Loucy (cell line): ENCODE results near the gene GOLGA8S.
"Not testable (repeated sequence)": the region's sequence is repeated elsewhere in the genome, so short reads cannot be mapped to it uniquely, and the experiment has no call there.

ENCODE experiments used
- H2AFZ ChIP-seq: fragments of 200-600 bp; sonication (generic); 2 replicates; pipeline ENCODE4 v1.6.0; 2016; ENCODE audit warnings: antibody characterized with exemption, mild to moderate bottlenecking, low read length, moderate library complexity
- H3F3A ChIP-seq: fragments of 200-600 bp; 2 replicates; pipeline ENCODE4 v1.6.0; 2016; ENCODE audit warnings: antibody characterized with exemption, low read depth, mild to moderate bottlenecking
- H3K27me3 ChIP-seq: fragments of 200-600 bp; sonication (generic); 2 replicates; pipeline ENCODE4 v1.6.1; 2014; ENCODE audit warnings: low read length, mild to moderate bottlenecking; ENCODE audit not compliant: insufficient read depth, poor library complexity, severe bottlenecking
- H3K36me3 ChIP-seq: fragments of 200-600 bp; sonication (generic); 2 replicates; pipeline ENCODE4 v1.6.1; 2016; ENCODE audit warnings: low read length; ENCODE audit not compliant: insufficient read depth
- H3K4me1 ChIP-seq: fragments of 200-600 bp; sonication (generic); 2 replicates; pipeline ENCODE4 v1.5.1; 2014; ENCODE audit warnings: low read length, mild to moderate bottlenecking; ENCODE audit not compliant: insufficient read depth, poor library complexity, severe bottlenecking
- H3K4me2 ChIP-seq: fragments of 200-600 bp; sonication (generic); 2 replicates; pipeline ENCODE4 v1.6.0; 2014; ENCODE audit warnings: antibody characterized with exemption, low read length, low read depth, mild to moderate bottlenecking; ENCODE audit not compliant: poor library complexity, severe bottlenecking
- H3K4me3 ChIP-seq: fragments of 200-600 bp; sonication (generic); 2 replicates; pipeline ENCODE4 v1.5.1; 2014; ENCODE audit warnings: low read length, mild to moderate bottlenecking, mixed read lengths; ENCODE audit not compliant: poor library complexity, severe bottlenecking
- H3K79me2 ChIP-seq: fragments of 200-600 bp; sonication (generic); 2 replicates; pipeline ENCODE4 v1.6.1; 2014; ENCODE audit warnings: low read length; ENCODE audit not compliant: insufficient read depth
- H3K9ac ChIP-seq: fragments of 200-600 bp; sonication (generic); 2 replicates; pipeline ENCODE4 v1.6.0; 2014; ENCODE audit warnings: mild to moderate bottlenecking, low read depth, low read length, moderate library complexity; ENCODE audit not compliant: poor library complexity, severe bottlenecking
- H3K9me2 ChIP-seq: fragments of 200-600 bp; sonication (generic); replicated peaks from 2 replicates; pipeline ENCODE4 v1.6.1; 2016; ENCODE audit warnings: low read depth, low read length, mixed read lengths
- H3K9me3 ChIP-seq: fragments of 200-600 bp; sonication (generic); 2 replicates; pipeline ENCODE4 v1.6.1; 2014; ENCODE audit warnings: mild to moderate bottlenecking, antibody characterized with exemption, low read length, low read depth; ENCODE audit not compliant: insufficient read depth
- H4K20me1 ChIP-seq: fragments of 200-600 bp; sonication (generic); 2 replicates; pipeline ENCODE4 v1.6.0; 2014; ENCODE audit warnings: antibody characterized with exemption, low read length, mild to moderate bottlenecking; ENCODE audit not compliant: insufficient read depth, poor library complexity, severe bottlenecking
- CTCF ChIP-seq: fragments of 200-600 bp; sonication (generic); conservative IDR thresholded peaks from 2 replicates; pipeline ENCODE4 v1.5.1; 2014; ENCODE audit warnings: mild to moderate bottlenecking, antibody characterized with exemption, low read length
- EZH2phosphoT487 ChIP-seq: fragments of 200-600 bp; IDR thresholded peaks from 2 replicates; pipeline ENCODE4 v1.6.1; 2018; ENCODE audit warnings: antibody characterized with exemption, mild to moderate bottlenecking, moderate library complexity, borderline replicate concordance

The GOLGA8S gene

GRCh38 chr15:23370578-23370977 is 16.0 kb downstream of the GOLGA8S start:
- Histone ChIP-seq H3K4me3 (no peak overlapping the region), H3K9me2 (no peaks in the 10 kb centered on the region), H3K4me1 (no peaks in the 10 kb centered on the region), H2AFZ (no peak overlapping the region), H3K9ac (no peak overlapping the region), H3K36me3 (no peaks in the 10 kb centered on the region), H3K27me3 (no peaks in the 10 kb centered on the region), H3K4me2 (no peak overlapping the region), H3F3A (no peaks in the 10 kb centered on the region), H3K9me3 (no peaks in the 10 kb centered on the region), H4K20me1 (no peaks in the 10 kb centered on the region), H3K79me2 (no peaks in the 10 kb centered on the region)
- TF ChIP-seq EZH2phosphoT487 (no peak), CTCF (no peak)

- not testable (repeated sequence) for H3K4me3 ChIP-seq, H4K20me1 ChIP-seq, H3K9me3 ChIP-seq, H3K4me1 ChIP-seq, H3K9me2 ChIP-seq, H3K36me3 ChIP-seq, H3K79me2 ChIP-seq, H3K4me2 ChIP-seq, H3K27me3 ChIP-seq, H3F3A ChIP-seq, H2AFZ ChIP-seq, H3K9ac ChIP-seq
Observed at GRCh38 chr15:23371134-23371533, 16.6 kb downstream of the GOLGA8S start.

- not testable (repeated sequence) for H3K36me3 ChIP-seq, H3F3A ChIP-seq, H3K4me2 ChIP-seq, H2AFZ ChIP-seq, H3K27me3 ChIP-seq, H3K79me2 ChIP-seq, H3K4me3 ChIP-seq, H4K20me1 ChIP-seq, H3K4me1 ChIP-seq, H3K9me2 ChIP-seq, H3K9me3 ChIP-seq, H3K9ac ChIP-seq
Observed at GRCh38 chr15:23371868-23372267, 17.3 kb downstream of the GOLGA8S start.

GRCh38 chr15:23372284-23372683 is 17.7 kb downstream of the GOLGA8S start:
- H3K4me3 ChIP-seq: no peak overlapping the region
- no peak overlapping the region for H2AFZ ChIP-seq

GRCh38 chr15:23372891-23373600 is 18.5 kb downstream of the GOLGA8S start:
- H3K27me3 ChIP-seq, H3K4me2 ChIP-seq, H2AFZ ChIP-seq, H3K79me2 ChIP-seq, H3K36me3 ChIP-seq, H3K4me3 ChIP-seq, H3K9me3 ChIP-seq, H3K9ac ChIP-seq, H3K9me2 ChIP-seq, H3K4me1 ChIP-seq, H3F3A ChIP-seq, H4K20me1 ChIP-seq: not testable (repeated sequence)

More at GRCh38 chr15:23372284-23372683, 17.7 kb downstream of the GOLGA8S start:
- Histone ChIP-seq H3K4me1 (no peaks in the 10 kb centered on the region), H3K36me3 (no peaks in the 10 kb centered on the region), H3K9me2 (no peaks in the 10 kb centered on the region), H3K9ac (no peak overlapping the region), H4K20me1 (no peaks in the 10 kb centered on the region), H3K4me2 (no peak overlapping the region), H3K9me3 (no peaks in the 10 kb centered on the region), H3K27me3 (no peaks in the 10 kb centered on the region), H3F3A (no peaks in the 10 kb centered on the region), H3K79me2 (no peaks in the 10 kb centered on the region)
- no peak for TF ChIP-seq CTCF
- no peak for TF ChIP-seq EZH2phosphoT487

GRCh38 chr15:23374226-23374625 is 19.7 kb downstream of the GOLGA8S start:
- H3K4me3 ChIP-seq, H3K27me3 ChIP-seq, H2AFZ ChIP-seq, H3K9me3 ChIP-seq, H3K36me3 ChIP-seq, H3K4me1 ChIP-seq, H4K20me1 ChIP-seq, H3K9me2 ChIP-seq, H3K9ac ChIP-seq, H3F3A ChIP-seq, H3K4me2 ChIP-seq, H3K79me2 ChIP-seq: not testable (repeated sequence)
